ENCODE data around the gene DNAJC27.
"Not testable (repeated sequence)": the region's sequence is repeated elsewhere in the genome, so short reads cannot be mapped to it uniquely, and the experiment has no call there.

The DNAJC27 gene

DNA sequence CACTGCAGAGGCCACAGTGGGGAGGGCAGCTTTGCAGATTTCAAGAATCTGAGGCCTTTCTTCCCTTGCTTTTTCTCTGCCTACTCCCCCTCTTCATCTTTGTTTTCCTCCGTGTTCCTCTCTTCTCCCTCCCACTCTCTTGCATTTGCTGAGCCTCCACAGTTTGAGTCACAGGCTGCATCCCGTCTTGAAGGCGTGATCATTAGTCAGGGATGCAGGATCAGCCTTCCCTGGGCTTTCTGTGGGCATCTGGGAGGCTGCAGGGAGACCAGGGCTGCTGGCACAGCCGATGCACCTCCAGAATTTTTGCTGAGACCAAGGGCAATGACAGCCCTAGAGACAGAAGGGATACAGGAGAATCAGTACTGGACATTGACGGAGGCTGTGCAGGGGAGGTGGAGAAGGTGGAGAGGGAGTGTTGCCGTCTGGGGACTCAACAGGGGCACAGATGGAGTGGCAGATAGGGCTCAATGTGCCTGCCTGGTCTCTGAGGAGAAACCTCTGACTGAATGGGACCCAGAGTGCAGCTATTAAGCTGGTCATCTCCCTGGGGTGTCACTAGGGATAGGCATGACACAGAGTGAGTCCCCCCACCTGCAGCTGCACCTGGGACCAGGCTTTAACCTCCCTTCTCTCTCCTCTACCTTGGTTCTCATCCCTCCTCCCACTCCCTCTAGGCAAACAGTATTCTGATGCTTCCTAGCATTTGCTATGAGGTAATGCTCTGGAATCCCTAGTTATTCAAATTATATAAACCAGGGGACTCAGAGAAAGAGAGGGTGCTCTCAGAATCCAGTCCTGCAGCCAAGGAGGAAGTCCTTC, 29.0 kb upstream of the DNAJC27 start:
- no peak overlapping the region for H3K4me3 ChIP-seq (ENCODE audit: low read length)
- peak; percentile 40 for DNase-seq (ENCODE audit: low read depth)
- TF ChIP-seq, protein P1, sequence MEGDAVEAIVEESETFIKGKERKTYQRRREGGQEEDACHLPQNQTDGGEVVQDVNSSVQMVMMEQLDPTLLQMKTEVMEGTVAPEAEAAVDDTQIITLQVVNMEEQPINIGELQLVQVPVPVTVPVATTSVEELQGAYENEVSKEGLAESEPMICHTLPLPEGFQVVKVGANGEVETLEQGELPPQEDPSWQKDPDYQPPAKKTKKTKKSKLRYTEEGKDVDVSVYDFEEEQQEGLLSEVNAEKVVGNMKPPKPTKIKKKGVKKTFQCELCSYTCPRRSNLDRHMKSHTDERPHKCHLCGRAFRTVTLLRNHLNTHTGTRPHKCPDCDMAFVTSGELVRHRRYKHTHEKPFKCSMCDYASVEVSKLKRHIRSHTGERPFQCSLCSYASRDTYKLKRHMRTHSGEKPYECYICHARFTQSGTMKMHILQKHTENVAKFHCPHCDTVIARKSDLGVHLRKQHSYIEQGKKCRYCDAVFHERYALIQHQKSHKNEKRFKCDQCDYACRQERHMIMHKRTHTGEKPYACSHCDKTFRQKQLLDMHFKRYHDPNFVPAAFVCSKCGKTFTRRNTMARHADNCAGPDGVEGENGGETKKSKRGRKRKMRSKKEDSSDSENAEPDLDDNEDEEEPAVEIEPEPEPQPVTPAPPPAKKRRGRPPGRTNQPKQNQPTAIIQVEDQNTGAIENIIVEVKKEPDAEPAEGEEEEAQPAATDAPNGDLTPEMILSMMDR (IDR thresholded peaks at IDR 0.05; ENCODE audit: insufficient read depth, low read depth, low read length, missing control alignments): no peak

DNA sequence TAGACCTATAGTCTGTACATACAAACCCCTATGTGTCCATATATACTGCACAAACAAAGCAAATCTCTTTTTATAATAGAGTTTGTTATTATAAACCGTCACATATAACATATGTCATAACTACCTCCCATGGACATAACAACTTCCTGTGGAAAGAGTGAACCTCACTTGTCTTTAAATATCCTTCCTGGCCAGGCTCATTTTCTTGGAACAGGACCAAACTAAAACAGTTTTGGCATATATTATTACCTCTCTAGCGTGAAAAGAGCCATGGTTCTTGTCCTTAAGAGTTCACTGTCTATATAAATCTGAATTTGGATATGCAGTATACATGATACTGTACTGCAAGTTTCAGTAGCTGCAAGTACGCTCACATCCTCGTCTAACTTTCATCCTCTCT, 28.3 kb upstream of the DNAJC27 start:
- H3K4me3 ChIP-seq (ENCODE audit: low read length): no peak overlapping the region
- no peak for DNase-seq (ENCODE audit: low read depth)
- TF ChIP-seq, protein P1 (IDR thresholded peaks at IDR 0.05; ENCODE audit: insufficient read depth, low read depth, low read length, missing control alignments): no peak

DNA sequence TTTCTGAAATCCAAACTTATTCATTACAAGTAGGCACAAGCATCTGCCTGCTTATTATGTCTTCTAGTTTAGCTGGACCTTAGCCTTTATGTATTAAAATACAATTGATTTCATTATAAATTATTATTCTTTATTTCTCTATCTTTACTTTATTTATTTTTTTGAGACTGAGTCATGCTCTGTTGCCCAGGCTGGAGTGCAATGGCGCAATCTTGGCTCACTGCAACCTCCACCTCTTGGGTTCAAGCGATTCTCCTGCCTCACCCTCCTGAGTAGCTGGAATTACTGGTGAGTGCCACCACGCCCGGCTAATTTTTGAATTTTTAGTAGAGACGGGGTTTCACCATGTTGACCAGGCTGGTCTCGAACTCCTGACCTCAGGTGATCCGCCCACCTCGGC, 27.3 kb upstream of the DNAJC27 start:
- not testable (repeated sequence) for DNase-seq (ENCODE audit: low read depth); H3K4me3 ChIP-seq (ENCODE audit: low read length)

DNA sequence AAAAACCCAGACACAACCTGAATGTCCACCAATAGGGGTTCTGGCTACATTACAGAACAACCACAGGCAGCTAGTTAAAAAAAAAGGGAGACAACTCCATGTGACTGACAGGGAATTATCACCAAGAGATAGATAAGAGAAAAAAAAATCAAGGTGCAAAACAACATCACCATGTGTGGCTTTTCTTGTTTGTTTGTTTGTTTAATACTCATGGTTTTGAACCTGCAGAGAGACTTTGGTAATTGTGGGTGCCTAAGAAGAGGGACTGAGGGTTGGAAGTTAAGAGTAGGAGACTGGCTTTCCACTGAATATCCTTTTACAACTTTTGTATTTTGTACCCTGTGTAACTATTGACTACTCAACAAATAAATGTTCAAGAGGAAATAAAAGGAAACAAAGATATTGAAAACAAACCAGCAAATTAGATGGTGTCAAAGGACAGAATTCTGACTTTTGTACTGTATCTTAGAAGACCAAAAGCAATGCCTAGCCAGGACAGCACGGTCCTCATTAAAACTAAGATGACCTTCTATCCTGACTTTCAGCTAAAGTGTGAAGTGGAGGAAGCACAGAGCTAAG, 22.5 kb upstream of the DNAJC27 start:
- TF ChIP-seq, protein P1 (IDR thresholded peaks at IDR 0.05; ENCODE audit: insufficient read depth, low read depth, low read length, missing control alignments): no peak
- H3K4me3 ChIP-seq (ENCODE audit: low read length): no peak overlapping the region
- DNase-seq (ENCODE audit: low read depth): no peak

DNA sequence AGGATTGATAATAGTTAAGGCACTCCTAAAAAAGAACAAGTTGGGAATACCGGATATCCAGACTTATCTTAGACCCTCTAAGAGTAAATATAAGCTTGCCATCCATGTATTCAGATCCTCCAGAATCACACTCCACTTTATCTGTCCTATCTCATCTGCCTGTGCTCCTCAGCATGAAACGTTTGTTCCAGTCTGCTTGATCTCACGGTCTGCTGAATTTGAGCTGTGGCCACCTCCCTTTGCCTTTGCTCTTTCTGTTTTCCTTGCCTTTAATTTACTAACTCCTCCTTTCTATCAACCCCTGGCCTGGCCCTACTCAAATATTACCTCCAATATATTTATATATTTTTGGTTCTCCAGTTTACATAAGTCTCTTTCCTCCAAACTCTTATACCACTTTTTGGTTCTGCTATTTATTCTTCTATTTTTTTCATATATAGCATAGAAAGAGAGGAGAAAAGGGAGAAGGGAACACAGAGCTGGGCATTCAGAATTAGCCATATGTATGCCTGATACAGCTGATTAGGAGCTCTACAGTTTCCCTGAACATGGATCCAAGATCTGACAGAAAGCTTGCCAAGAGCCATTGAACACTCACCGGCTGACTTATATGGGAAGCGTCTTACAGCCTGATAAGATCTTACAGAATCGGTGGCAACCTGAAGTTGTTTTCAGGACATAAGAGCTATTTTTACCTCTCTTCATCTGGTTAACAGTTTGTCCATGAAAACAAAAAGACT, 21.8 kb upstream of the DNAJC27 start:
- no peak for DNase-seq (ENCODE audit: low read depth)
- TF ChIP-seq, protein P1 (IDR thresholded peaks at IDR 0.05; ENCODE audit: insufficient read depth, low read depth, low read length, missing control alignments): no peak
- no peak overlapping the region for H3K4me3 ChIP-seq (ENCODE audit: low read length)

DNA sequence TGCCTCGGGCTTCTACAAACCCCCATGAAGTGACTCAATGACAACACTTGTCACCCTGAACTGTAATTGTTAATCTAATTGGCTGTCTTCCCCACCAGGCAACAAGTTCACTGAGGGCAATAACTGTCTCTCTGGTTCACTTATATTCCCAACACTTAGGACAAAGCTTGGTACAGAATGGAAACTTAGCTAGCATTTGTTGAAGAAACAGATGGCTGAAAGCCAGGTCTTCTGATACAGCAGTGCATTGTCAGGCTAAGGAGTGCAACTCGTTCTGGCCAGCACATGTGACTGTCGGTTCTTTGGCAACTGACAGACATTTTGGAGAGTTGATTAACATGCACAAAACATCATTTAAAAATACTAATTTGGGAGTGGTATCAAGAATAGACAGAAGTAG, 14.6 kb upstream of the DNAJC27 start:
- peak; percentile 6 for DNase-seq (ENCODE audit: low read depth)
- TF ChIP-seq, protein P1 (IDR thresholded peaks at IDR 0.05; ENCODE audit: insufficient read depth, low read depth, low read length, missing control alignments): no peak
- H3K4me3 ChIP-seq (ENCODE audit: low read length): no peak overlapping the region

DNA sequence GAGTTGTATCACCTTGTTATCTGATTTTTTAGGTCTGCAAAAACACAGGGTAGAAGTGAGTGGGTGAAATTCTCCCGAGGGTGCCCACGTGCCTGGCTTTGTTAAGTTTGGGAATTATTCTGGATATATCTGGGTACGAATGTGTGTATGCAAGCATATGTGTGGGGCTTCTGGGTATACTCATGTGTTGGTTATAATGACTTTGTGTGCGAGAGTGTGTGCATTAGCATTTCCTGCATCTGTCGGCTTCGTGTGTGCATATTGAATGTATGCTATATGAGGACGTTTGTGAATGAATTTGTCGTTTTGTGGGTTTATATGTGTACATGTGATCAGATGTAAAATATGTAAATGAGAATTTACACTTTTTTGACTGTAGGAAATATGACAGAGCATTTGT, 13.8 kb upstream of the DNAJC27 start:
- TF ChIP-seq, protein P1 (IDR thresholded peaks at IDR 0.05; ENCODE audit: insufficient read depth, low read depth, low read length, missing control alignments): no peak
- H3K4me3 ChIP-seq (ENCODE audit: low read length): no peak overlapping the region
- DNase-seq (ENCODE audit: low read depth): no peak

Data from epithelial cell of esophagus (primary cell).